AG09309 (cell line): ENCODE measurements around the gene PRR35.

Experiments
- DNase-seq: peaks from one replicate; pipeline ENCODE4 v3.0.0-alpha.2; 2010; ENCODE audit warnings: low read depth
- H3K4me3 ChIP-seq: 2 replicates; pipeline ENCODE4 v1.5.1; 2011; ENCODE audit warnings: mild to moderate bottlenecking, low read depth, low read length, moderate library complexity; ENCODE audit not compliant: control insufficient read depth
- TF ChIP-seq, protein P1 (sequence below): IDR thresholded peaks from 2 replicates; pipeline ENCODE4 v1.5.1; 2011; ENCODE audit warnings: mild to moderate bottlenecking, low read depth, low read length, inconsistent platforms; ENCODE audit not compliant: insufficient read depth, control insufficient read depth; ENCODE audit errors: missing control alignments

The PRR35 gene

DNA sequence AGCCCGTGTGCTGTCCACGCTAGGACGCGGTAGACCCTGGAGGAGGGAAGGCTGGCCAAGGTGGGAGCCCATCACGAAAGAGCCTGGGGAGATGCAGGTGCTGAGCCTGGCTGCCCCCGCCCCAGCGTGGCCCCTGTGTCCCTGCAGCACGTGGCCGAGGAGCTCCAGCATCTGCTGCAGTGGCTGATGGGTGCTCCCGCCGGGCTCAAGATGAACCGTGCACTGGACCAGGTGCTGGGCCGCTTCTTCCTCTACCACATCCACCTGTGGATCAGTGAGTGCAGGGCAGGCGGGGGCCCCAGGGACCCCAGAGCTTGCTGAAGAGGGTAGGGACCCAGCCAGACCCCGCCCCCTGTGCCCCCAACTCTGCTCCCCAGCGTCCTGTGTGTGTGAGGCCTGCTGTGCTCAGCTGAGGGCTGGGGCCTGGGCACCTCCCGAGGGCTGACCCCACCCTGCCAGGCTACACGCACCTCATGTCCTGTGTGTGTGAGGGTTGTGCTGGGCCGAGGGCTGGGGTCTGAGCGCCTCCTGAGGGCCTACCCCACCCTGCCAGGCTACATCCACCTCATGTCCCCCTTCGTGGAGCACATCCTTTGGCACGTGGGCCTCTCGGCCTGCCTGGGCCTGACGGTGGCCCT, 18.2 kb downstream of the PRR35 start:
- H3K4me3 ChIP-seq = no peak overlapping the region
- TF ChIP-seq, protein P1, sequence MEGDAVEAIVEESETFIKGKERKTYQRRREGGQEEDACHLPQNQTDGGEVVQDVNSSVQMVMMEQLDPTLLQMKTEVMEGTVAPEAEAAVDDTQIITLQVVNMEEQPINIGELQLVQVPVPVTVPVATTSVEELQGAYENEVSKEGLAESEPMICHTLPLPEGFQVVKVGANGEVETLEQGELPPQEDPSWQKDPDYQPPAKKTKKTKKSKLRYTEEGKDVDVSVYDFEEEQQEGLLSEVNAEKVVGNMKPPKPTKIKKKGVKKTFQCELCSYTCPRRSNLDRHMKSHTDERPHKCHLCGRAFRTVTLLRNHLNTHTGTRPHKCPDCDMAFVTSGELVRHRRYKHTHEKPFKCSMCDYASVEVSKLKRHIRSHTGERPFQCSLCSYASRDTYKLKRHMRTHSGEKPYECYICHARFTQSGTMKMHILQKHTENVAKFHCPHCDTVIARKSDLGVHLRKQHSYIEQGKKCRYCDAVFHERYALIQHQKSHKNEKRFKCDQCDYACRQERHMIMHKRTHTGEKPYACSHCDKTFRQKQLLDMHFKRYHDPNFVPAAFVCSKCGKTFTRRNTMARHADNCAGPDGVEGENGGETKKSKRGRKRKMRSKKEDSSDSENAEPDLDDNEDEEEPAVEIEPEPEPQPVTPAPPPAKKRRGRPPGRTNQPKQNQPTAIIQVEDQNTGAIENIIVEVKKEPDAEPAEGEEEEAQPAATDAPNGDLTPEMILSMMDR = no peak
- no peak for DNase-seq

DNA sequence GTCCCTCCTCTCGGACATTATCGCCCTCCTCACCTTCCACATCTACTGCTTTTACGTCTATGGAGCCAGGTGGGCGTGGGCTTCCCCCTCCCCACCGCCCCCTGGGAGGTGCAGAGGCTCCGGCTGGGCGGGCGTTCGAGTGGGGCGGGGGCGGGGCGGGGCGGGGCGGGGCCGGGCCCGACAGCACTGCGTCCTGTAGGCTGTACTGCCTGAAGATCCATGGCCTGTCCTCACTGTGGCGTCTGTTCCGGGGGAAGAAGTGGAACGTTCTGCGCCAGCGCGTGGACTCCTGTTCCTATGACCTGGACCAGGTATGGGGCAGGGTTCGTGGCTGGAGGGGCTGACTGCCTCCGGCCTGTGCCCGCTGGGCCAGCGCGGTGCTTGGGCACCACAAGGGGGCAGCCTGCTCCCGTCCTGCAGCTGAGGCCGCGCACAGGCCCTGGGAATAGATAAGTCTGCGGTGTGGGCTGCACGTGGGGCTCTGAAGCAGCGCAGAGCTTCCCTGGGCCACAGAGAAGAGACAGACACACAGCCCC, 18.7 kb downstream of the PRR35 start:
- TF ChIP-seq, protein P1 = peak; percentile 70
- H3K4me3 ChIP-seq = no peak overlapping the region
- no peak for DNase-seq

DNA sequence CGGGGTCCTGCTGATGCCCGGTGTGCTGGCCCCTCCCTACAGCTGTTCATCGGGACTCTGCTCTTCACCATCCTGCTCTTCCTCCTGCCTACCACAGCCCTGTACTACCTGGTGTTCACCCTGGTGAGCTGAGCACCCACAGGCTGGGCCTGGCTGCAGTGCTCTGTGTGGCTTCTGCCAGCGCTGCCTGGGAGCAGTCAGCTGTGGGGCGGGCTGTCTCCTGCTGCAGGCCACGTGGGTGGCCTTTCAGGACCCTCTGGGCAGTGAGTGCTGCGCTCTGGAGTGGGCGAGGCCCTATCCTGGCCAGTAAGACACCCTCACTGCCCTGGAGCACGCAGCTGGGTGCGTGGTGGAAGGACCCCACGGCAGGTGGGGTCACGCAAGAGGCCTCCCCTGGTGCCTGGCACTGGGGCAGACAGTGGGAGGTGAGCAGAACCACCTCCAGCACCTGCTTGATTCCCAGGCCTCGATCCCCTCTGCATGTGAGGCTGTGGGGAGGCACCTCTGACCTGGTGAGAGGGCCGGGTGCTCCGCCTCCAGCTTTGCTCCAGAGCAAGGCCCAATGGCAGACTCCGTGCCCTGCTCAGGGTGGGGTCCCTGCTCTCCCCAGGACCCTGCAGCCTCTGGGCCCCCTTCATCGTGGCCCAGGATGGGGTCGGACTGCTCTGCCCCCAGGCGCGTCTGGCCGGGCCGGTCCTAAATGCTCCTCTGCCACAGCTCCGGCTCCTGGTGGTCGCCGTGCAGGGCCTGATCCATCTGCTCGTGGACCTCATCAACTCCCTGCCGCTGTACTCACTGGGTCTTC, 20.1 kb downstream of the PRR35 start:
- TF ChIP-seq, protein P1 = no peak
- no peak overlapping the region for H3K4me3 ChIP-seq
- DNase-seq = no peak

DNA sequence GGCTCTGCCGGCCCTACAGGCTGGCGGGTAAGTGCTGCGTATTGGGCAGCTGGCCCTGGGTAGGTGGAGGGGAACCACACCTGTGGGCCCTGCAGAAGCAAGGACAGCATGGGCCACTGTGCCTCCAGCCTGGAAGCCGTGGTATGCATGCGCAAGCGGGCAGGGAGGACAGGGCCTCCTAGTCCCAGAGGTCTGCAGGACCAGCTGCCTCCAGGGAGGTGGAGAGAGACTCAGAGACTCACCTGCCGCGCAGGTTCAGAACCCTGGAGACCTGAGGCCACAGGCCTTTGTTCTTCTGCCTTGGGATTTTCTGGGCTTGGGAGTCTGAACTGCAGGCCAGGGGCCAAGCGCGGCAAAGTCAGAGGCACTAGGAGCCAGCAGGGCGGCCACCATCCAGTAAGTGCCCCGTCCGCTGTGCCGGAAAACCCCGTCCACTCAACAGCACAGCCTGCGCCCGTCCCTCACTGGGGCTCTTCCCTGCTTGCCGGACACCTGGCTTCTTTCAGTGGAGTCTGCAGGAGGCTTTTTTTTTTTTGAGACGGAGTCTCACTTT, 20.8 kb downstream of the PRR35 start:
- no peak for DNase-seq
- no peak overlapping the region for H3K4me3 ChIP-seq
- TF ChIP-seq, protein P1 = no peak

DNA sequence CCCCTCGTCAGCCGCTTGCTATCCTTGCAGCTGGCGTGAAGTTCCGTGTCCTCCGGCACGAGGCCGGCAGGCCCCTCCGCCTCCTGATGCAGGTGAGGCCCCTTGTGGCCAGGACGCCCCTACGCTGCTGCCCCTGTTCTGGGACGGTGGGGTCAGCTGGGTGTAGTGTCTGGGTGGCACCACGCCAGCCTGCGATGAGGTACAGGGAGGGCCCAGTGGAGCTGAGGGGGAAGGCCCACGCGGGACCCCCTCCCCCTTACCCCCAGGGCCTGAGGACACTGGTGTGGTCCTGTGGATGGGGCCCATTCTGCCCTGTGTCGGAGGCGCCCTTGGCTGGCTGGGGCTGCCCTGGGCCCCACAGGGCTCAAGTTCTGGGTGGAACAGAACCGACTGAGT, 22.0 kb downstream of the PRR35 start:
- H3K4me3 ChIP-seq = no peak overlapping the region
- no peak for DNase-seq
- TF ChIP-seq, protein P1 = no peak

DNA sequence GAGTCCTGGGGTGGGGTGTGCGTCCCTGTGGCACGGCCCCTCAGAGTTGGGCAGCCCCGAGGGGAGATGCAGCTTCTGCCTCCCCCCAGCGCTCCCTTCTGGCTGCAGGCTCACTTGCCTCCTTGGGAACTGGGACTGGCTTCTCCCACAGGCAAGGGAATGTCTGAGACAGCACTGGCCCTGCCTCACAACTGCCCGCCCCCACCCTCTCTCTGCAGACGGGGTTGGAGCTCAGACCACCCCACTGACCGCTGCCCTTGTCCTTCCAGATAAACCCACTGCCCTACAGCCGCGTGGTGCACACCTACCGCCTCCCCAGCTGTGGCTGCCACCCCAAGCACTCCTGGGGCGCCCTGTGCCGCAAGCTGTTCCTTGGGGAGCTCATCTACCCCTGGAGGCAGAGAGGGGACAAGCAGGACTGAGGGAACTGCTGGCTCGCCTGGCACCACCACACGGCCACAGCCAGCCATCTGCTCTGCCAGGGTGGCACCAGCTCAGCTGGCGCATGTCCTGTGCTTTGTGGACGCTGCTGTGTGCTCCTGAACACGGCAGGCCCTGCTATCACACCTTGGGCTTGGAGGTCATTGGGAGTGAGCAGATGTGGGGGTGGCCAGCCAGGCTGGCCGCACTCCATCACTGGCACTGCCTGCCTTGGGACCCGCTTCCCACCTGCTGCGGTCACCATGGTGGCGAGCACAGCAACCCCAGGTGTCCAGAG, 22.6 kb downstream of the PRR35 start:
- DNase-seq = no peak
- no peak overlapping the region for H3K4me3 ChIP-seq
- TF ChIP-seq, protein P1 = no peak
